ENCODE measurements around the gene PRPF6.

Gene PRPF6

GRCh38 chr20:63942969-63943807, 37.7 kb upstream of the PRPF6 start:
- TF ChIP-seq ZFX (IDR thresholded peaks at IDR 0.05; ENCODE audit: borderline replicate concordance) (no peak), CTCF (IDR thresholded peaks at IDR 0.05) (no peak)
- H3K27ac ChIP-seq, result peak overlapping the region; percentile 59

GRCh38 chr20:63943808-63944077, 37.2 kb upstream of the PRPF6 start:
- TF ChIP-seq ZFX (IDR thresholded peaks at IDR 0.05; ENCODE audit: borderline replicate concordance) (no peak), CTCF (IDR thresholded peaks at IDR 0.05) (no peak)
- H3K27ac ChIP-seq, result peak overlapping the region; percentile 59; the same call in 1 of the 2 replicates

- 0 out of 2 replicates have a peak overlapping the region, but pooled peaks have one; percentile 59 for H3K27ac ChIP-seq
- TF ChIP-seq ZFX (IDR thresholded peaks at IDR 0.05; ENCODE audit: borderline replicate concordance) (no peak), CTCF (IDR thresholded peaks at IDR 0.05) (no peak)
These were observed 36.6 kb upstream of the PRPF6 start for GRCh38 chr20:63944078-63944941.

- TF ChIP-seq ZFX (IDR thresholded peaks at IDR 0.05; ENCODE audit: borderline replicate concordance), result no peak
- TF ChIP-seq CTCF (IDR thresholded peaks at IDR 0.05), result no peak
- H3K27ac ChIP-seq, result no peak overlapping the region
These were observed 35.8 kb upstream of the PRPF6 start for GRCh38 chr20:63945031-63945658.

- peak overlapping the region; percentile 83 for H3K27ac ChIP-seq
- TF ChIP-seq ZFX (IDR thresholded peaks at IDR 0.05; ENCODE audit: borderline replicate concordance), result no peak
- no peak for TF ChIP-seq CTCF (IDR thresholded peaks at IDR 0.05)
These were observed 34.7 kb upstream of the PRPF6 start for GRCh38 chr20:63945921-63946920.

GRCh38 chr20:63946986-63947637, 33.8 kb upstream of the PRPF6 start:
- peak overlapping the region; percentile 83 for H3K27ac ChIP-seq
- TF ChIP-seq CTCF (IDR thresholded peaks at IDR 0.05), result no peak
- no peak for TF ChIP-seq ZFX (IDR thresholded peaks at IDR 0.05; ENCODE audit: borderline replicate concordance)

Measured in 22Rv1 (cell line).